H9 (cell line): ENCODE data around the gene TCFL5. TPM values are rescaled to one million over a fixed set of nuclear protein-coding genes. Genes with fewer than 3 reads are reported as not detected.

Experiments
- DNase-seq: peaks from one replicate; pipeline ENCODE4 v3.0.0-alpha.2; 2017
- H2AFZ ChIP-seq: one replicate; pipeline ENCODE4 v1.6.1; 2013; ENCODE audit warnings: mild to moderate bottlenecking, low read length, control low read depth, moderate library complexity
- H2AK5ac ChIP-seq: 2 replicates; pipeline ENCODE4 v1.6.1; 2013; ENCODE audit warnings: low read length, control low read depth, mixed read lengths; ENCODE audit not compliant: insufficient read length
- H2BK120ac ChIP-seq: one replicate; pipeline ENCODE4 v1.6.1; 2013; ENCODE audit warnings: low read depth, mild to moderate bottlenecking, low read length, control low read depth, inconsistent platforms; ENCODE audit not compliant: poor library complexity, severe bottlenecking
- H2BK12ac ChIP-seq: 2 replicates; pipeline ENCODE4 v1.6.1; 2013; ENCODE audit warnings: low read length, control low read depth, mixed read lengths, low read depth; ENCODE audit not compliant: insufficient read length
- H2BK15ac ChIP-seq: 2 replicates; pipeline ENCODE4 v1.6.1; 2013; ENCODE audit warnings: low read depth, low read length, control low read depth
- H2BK20ac ChIP-seq: one replicate; pipeline ENCODE4 v1.6.1; 2013; ENCODE audit warnings: low read depth, mild to moderate bottlenecking, low read length, control low read depth, inconsistent platforms; ENCODE audit not compliant: poor library complexity, severe bottlenecking
- H2BK5ac ChIP-seq: 2 replicates; pipeline ENCODE4 v1.6.1; 2013; ENCODE audit warnings: low read length, control low read depth, mixed read lengths; ENCODE audit not compliant: insufficient read length
- H3K14ac ChIP-seq: 2 replicates; pipeline ENCODE4 v1.6.1; 2013; ENCODE audit warnings: low read length, control low read depth; ENCODE audit not compliant: insufficient read depth
- H3K18ac ChIP-seq: 2 replicates; pipeline ENCODE4 v1.6.1; 2013; ENCODE audit warnings: low read depth, mild to moderate bottlenecking, mixed read lengths, low read length, control low read depth; ENCODE audit not compliant: insufficient read length
- H3K23ac ChIP-seq: 2 replicates; pipeline ENCODE4 v1.6.1; 2013; ENCODE audit warnings: low read length, control low read depth, mixed read lengths, low read depth; ENCODE audit not compliant: insufficient read length
- H3K23me2 ChIP-seq: 2 replicates; pipeline ENCODE4 v1.6.1; 2013; ENCODE audit warnings: low read depth, mild to moderate bottlenecking, mixed read lengths, low read length, control low read depth; ENCODE audit not compliant: insufficient read length, poor library complexity, severe bottlenecking
- H3K27ac ChIP-seq: 2 replicates; pipeline ENCODE4 v1.5.1; 2013; ENCODE audit warnings: low read length, control low read depth, mixed read lengths, low read depth; ENCODE audit not compliant: insufficient read length
- H3K27me3 ChIP-seq: 2 replicates; pipeline ENCODE4 v1.6.1; 2013; ENCODE audit warnings: low read length, control low read depth, inconsistent platforms; ENCODE audit not compliant: insufficient read depth
- H3K4ac ChIP-seq: 2 replicates; pipeline ENCODE4 v1.6.1; 2013; ENCODE audit warnings: low read depth, mild to moderate bottlenecking, control low read depth, inconsistent platforms, low read length, moderate library complexity
- H3K4me1 ChIP-seq: 2 replicates; pipeline ENCODE4 v1.6.1; 2013; ENCODE audit warnings: low read length, control low read depth, inconsistent platforms; ENCODE audit not compliant: insufficient read depth
- H3K4me2 ChIP-seq: 2 replicates; pipeline ENCODE4 v1.6.1; 2013; ENCODE audit warnings: low read length, control low read depth, mixed read lengths; ENCODE audit not compliant: insufficient read length, insufficient read depth
- H3K56ac ChIP-seq: 2 replicates; pipeline ENCODE4 v1.6.1; 2013; ENCODE audit warnings: low read depth, mild to moderate bottlenecking, mixed read lengths, low read length, control low read depth; ENCODE audit not compliant: insufficient read length
- H3K79me1 ChIP-seq: 2 replicates; pipeline ENCODE4 v1.6.1; 2013; ENCODE audit warnings: low read depth, mild to moderate bottlenecking, moderate library complexity, low read length, control low read depth, inconsistent platforms; ENCODE audit not compliant: insufficient read depth, poor library complexity, severe bottlenecking
- H3K79me2 ChIP-seq: 2 replicates; pipeline ENCODE4 v1.6.1; 2013; ENCODE audit warnings: low read length, control low read depth, inconsistent platforms; ENCODE audit not compliant: insufficient read depth
- H3K9ac ChIP-seq: 2 replicates; pipeline ENCODE4 v1.6.1; 2013; ENCODE audit warnings: low read length, control low read depth, mixed read lengths; ENCODE audit not compliant: insufficient read length; ENCODE audit errors: extremely low read depth
- H3K9me3 ChIP-seq: one replicate; pipeline ENCODE4 v1.6.1; 2013; ENCODE audit warnings: low read depth, low read length, inconsistent platforms; ENCODE audit not compliant: control insufficient read depth
- H3T11ph ChIP-seq: one replicate; pipeline ENCODE4 v1.6.1; 2013; ENCODE audit warnings: mild to moderate bottlenecking, low read length, control low read depth, inconsistent platforms
- H4K20me1 ChIP-seq: one replicate; pipeline ENCODE4 v1.6.1; 2013; ENCODE audit not compliant: control insufficient read depth, insufficient read length, insufficient read depth
- H4K5ac ChIP-seq: 2 replicates; pipeline ENCODE4 v1.6.1; 2013; ENCODE audit warnings: low read depth, mild to moderate bottlenecking, mixed read lengths, low read length, control low read depth; ENCODE audit not compliant: insufficient read length
- H4K8ac ChIP-seq: replicated peaks from 2 replicates; pipeline ENCODE4 v1.6.1; 2013; ENCODE audit warnings: low read length, control low read depth, mixed read lengths, low read depth; ENCODE audit not compliant: insufficient read length
- H4K91ac ChIP-seq: 2 replicates; pipeline ENCODE4 v1.6.1; 2013; ENCODE audit warnings: low read depth, mild to moderate bottlenecking, moderate library complexity, mixed read lengths, low read length, control low read depth; ENCODE audit not compliant: insufficient read length
- H3K27ac Mint-ChIP-seq, 3 experiments: 2 replicates in 2 of 3; 3 replicates in 1 of 3; pipeline ENCODE4 v1.8.0; 2020 to 2021; ENCODE audit warnings: mixed read lengths in 3 of 3, mild to moderate bottlenecking in 1 of 3, moderate library complexity in 1 of 3
- H3K27me3 Mint-ChIP-seq: 2 replicates; pipeline ENCODE4 v1.8.0; 2021; ENCODE audit warnings: low read depth, mild to moderate bottlenecking, moderate library complexity, mixed read lengths
- H3K36me3 Mint-ChIP-seq, 3 experiments: 2 replicates in 2 of 3; 3 replicates in 1 of 3; pipeline ENCODE4 v1.8.0; 2020 to 2021; ENCODE audit warnings: low read depth in 3 of 3, mixed read lengths in 3 of 3; ENCODE audit not compliant: insufficient read depth in 1 of 3
- H3K4me1 Mint-ChIP-seq, 2 experiments: 2 replicates each; pipeline ENCODE4 v1.8.0; 2020; ENCODE audit warnings: mixed read lengths in 2 of 2
- H3K4me3 Mint-ChIP-seq, 2 experiments: 2 replicates in 1 of 2; 3 replicates in 1 of 2; pipeline ENCODE4 v1.8.0; 2020 to 2021; ENCODE audit warnings: mild to moderate bottlenecking in 2 of 2, mixed read lengths in 2 of 2, moderate library complexity in 1 of 2
- H3K9me3 Mint-ChIP-seq, 2 experiments: 2 replicates in 1 of 2; 3 replicates in 1 of 2; pipeline ENCODE4 v1.8.0; 2020; ENCODE audit warnings: mild to moderate bottlenecking in 2 of 2, mixed read lengths in 2 of 2, moderate library complexity in 1 of 2
- CTCF ChIP-seq: fragments of 200-600 bp; sonication (generic); conservative IDR thresholded peaks from 3 replicates; pipeline ENCODE4 v1.8.0; 2021; ENCODE audit warnings: antibody characterized with exemption, mild to moderate bottlenecking
- WGBS: extraction: QIAGEN DNeasy Blood & Tissue Kit; methylation state at CpG from one replicate; pipeline ENCODE4 v1.1.7; 2013; ENCODE audit warnings: missing lambda C conversion rate, low lambda C conversion rate, mixed read lengths; ENCODE audit not compliant: insufficient read length; ENCODE audit errors: extremely low coverage; 5-methylcytosine and 5-hydroxymethylcytosine counted together
- total RNA-seq: library from RNA; stranded (reverse); gene quantifications from 2 replicates; pipeline ENCODE4 v1.2.1, GENCODE V29; 2021

TCFL5 gene
- total RNA-seq, 1 experiment from 2014 or later, result 16.4 TPM

- no peaks in the 10 kb centered on the region for H3K9me3 Mint-ChIP-seq
- Histone ChIP-seq H3K9me3 (no peaks in the 10 kb centered on the region), H3K27ac (no peak overlapping the region), H3K9ac (no peak overlapping the region), H4K8ac (no peak overlapping the region), H2BK5ac (no peak overlapping the region), H3K23me2 (no peaks in the 10 kb centered on the region), H3K23ac (no peak overlapping the region), H4K5ac (no peak overlapping the region), H3K79me2 (no peaks in the 10 kb centered on the region), H3K79me1 (no peaks in the 10 kb centered on the region), H3K56ac (no peak overlapping the region), H3K4me2 (no peak overlapping the region), H2BK120ac (no peak overlapping the region), H3K27me3 (no peaks in the 10 kb centered on the region), H2BK20ac (no peak overlapping the region), H4K91ac (no peak overlapping the region), H3K14ac (no peak overlapping the region), H2BK12ac (no peak overlapping the region), H3K4me1 (no peaks in the 10 kb centered on the region; the same call in 1 of the 2 replicates), H4K20me1 (no peaks in the 10 kb centered on the region), H2AK5ac (no peak overlapping the region), H2AFZ (no peak overlapping the region), H3K4ac (no peak overlapping the region), H3K18ac (no peak overlapping the region), H3T11ph (no peak overlapping the region), H2BK15ac (no peak overlapping the region)
- no peak overlapping the region for H3K4me3 Mint-ChIP-seq
- peaks cover 8 to 53% (median 14%) of the 10 kb centered on the region in 3 experiments; a peak in 6 of 7 replicates for H3K36me3 Mint-ChIP-seq
- H3K27me3 Mint-ChIP-seq, result no peaks in the 10 kb centered on the region
- peaks cover 28 to 42% of the 10 kb centered on the region in 2 experiments for H3K4me1 Mint-ChIP-seq
- peak overlapping the region in 1 of 3 experiments; percentile 72; a peak in 1 of 7 replicates for H3K27ac Mint-ChIP-seq
- TF ChIP-seq CTCF, result no peak
- WGBS, result no CpG with 5 or more reads among the region's 15 CpGs
- DNase-seq, result no peak
Observed at GRCh38 chr20:62882426-62882825, 20.8 kb upstream of the TCFL5 start.
